H9 (cell line): Measurements from ENCODE around the gene PCF11. TPM values are rescaled to one million over a fixed set of nuclear protein-coding genes. Genes with fewer than 3 reads are reported as not detected.

Experiments
- DNase-seq: peaks from one replicate; pipeline ENCODE4 v3.0.0-alpha.2; 2017
- H2AFZ ChIP-seq: one replicate; pipeline ENCODE4 v1.6.1; 2013; ENCODE audit warnings: mild to moderate bottlenecking, low read length, control low read depth, moderate library complexity
- H2AK5ac ChIP-seq: 2 replicates; pipeline ENCODE4 v1.6.1; 2013; ENCODE audit warnings: low read length, control low read depth, mixed read lengths; ENCODE audit not compliant: insufficient read length
- H2BK120ac ChIP-seq: one replicate; pipeline ENCODE4 v1.6.1; 2013; ENCODE audit warnings: low read depth, mild to moderate bottlenecking, low read length, control low read depth, inconsistent platforms; ENCODE audit not compliant: poor library complexity, severe bottlenecking
- H2BK12ac ChIP-seq: 2 replicates; pipeline ENCODE4 v1.6.1; 2013; ENCODE audit warnings: low read length, control low read depth, mixed read lengths, low read depth; ENCODE audit not compliant: insufficient read length
- H2BK15ac ChIP-seq: 2 replicates; pipeline ENCODE4 v1.6.1; 2013; ENCODE audit warnings: low read depth, low read length, control low read depth
- H2BK20ac ChIP-seq: one replicate; pipeline ENCODE4 v1.6.1; 2013; ENCODE audit warnings: low read depth, mild to moderate bottlenecking, low read length, control low read depth, inconsistent platforms; ENCODE audit not compliant: poor library complexity, severe bottlenecking
- H2BK5ac ChIP-seq: 2 replicates; pipeline ENCODE4 v1.6.1; 2013; ENCODE audit warnings: low read length, control low read depth, mixed read lengths; ENCODE audit not compliant: insufficient read length
- H3K14ac ChIP-seq: 2 replicates; pipeline ENCODE4 v1.6.1; 2013; ENCODE audit warnings: low read length, control low read depth; ENCODE audit not compliant: insufficient read depth
- H3K18ac ChIP-seq: 2 replicates; pipeline ENCODE4 v1.6.1; 2013; ENCODE audit warnings: low read depth, mild to moderate bottlenecking, mixed read lengths, low read length, control low read depth; ENCODE audit not compliant: insufficient read length
- H3K23ac ChIP-seq: 2 replicates; pipeline ENCODE4 v1.6.1; 2013; ENCODE audit warnings: low read length, control low read depth, mixed read lengths, low read depth; ENCODE audit not compliant: insufficient read length
- H3K23me2 ChIP-seq: 2 replicates; pipeline ENCODE4 v1.6.1; 2013; ENCODE audit warnings: low read depth, mild to moderate bottlenecking, mixed read lengths, low read length, control low read depth; ENCODE audit not compliant: insufficient read length, poor library complexity, severe bottlenecking
- H3K27ac ChIP-seq: 2 replicates; pipeline ENCODE4 v1.5.1; 2013; ENCODE audit warnings: low read length, control low read depth, mixed read lengths, low read depth; ENCODE audit not compliant: insufficient read length
- H3K27me3 ChIP-seq: 2 replicates; pipeline ENCODE4 v1.6.1; 2013; ENCODE audit warnings: low read length, control low read depth, inconsistent platforms; ENCODE audit not compliant: insufficient read depth
- H3K4ac ChIP-seq: 2 replicates; pipeline ENCODE4 v1.6.1; 2013; ENCODE audit warnings: low read depth, mild to moderate bottlenecking, control low read depth, inconsistent platforms, low read length, moderate library complexity
- H3K4me1 ChIP-seq: 2 replicates; pipeline ENCODE4 v1.6.1; 2013; ENCODE audit warnings: low read length, control low read depth, inconsistent platforms; ENCODE audit not compliant: insufficient read depth
- H3K4me2 ChIP-seq: 2 replicates; pipeline ENCODE4 v1.6.1; 2013; ENCODE audit warnings: low read length, control low read depth, mixed read lengths; ENCODE audit not compliant: insufficient read length, insufficient read depth
- H3K56ac ChIP-seq: 2 replicates; pipeline ENCODE4 v1.6.1; 2013; ENCODE audit warnings: low read depth, mild to moderate bottlenecking, mixed read lengths, low read length, control low read depth; ENCODE audit not compliant: insufficient read length
- H3K79me1 ChIP-seq: 2 replicates; pipeline ENCODE4 v1.6.1; 2013; ENCODE audit warnings: low read depth, mild to moderate bottlenecking, moderate library complexity, low read length, control low read depth, inconsistent platforms; ENCODE audit not compliant: insufficient read depth, poor library complexity, severe bottlenecking
- H3K79me2 ChIP-seq: 2 replicates; pipeline ENCODE4 v1.6.1; 2013; ENCODE audit warnings: low read length, control low read depth, inconsistent platforms; ENCODE audit not compliant: insufficient read depth
- H3K9ac ChIP-seq: 2 replicates; pipeline ENCODE4 v1.6.1; 2013; ENCODE audit warnings: low read length, control low read depth, mixed read lengths; ENCODE audit not compliant: insufficient read length; ENCODE audit errors: extremely low read depth
- H3K9me3 ChIP-seq: one replicate; pipeline ENCODE4 v1.6.1; 2013; ENCODE audit warnings: low read depth, low read length, inconsistent platforms; ENCODE audit not compliant: control insufficient read depth
- H3T11ph ChIP-seq: one replicate; pipeline ENCODE4 v1.6.1; 2013; ENCODE audit warnings: mild to moderate bottlenecking, low read length, control low read depth, inconsistent platforms
- H4K20me1 ChIP-seq: one replicate; pipeline ENCODE4 v1.6.1; 2013; ENCODE audit not compliant: control insufficient read depth, insufficient read length, insufficient read depth
- H4K5ac ChIP-seq: 2 replicates; pipeline ENCODE4 v1.6.1; 2013; ENCODE audit warnings: low read depth, mild to moderate bottlenecking, mixed read lengths, low read length, control low read depth; ENCODE audit not compliant: insufficient read length
- H4K8ac ChIP-seq: replicated peaks from 2 replicates; pipeline ENCODE4 v1.6.1; 2013; ENCODE audit warnings: low read length, control low read depth, mixed read lengths, low read depth; ENCODE audit not compliant: insufficient read length
- H4K91ac ChIP-seq: 2 replicates; pipeline ENCODE4 v1.6.1; 2013; ENCODE audit warnings: low read depth, mild to moderate bottlenecking, moderate library complexity, mixed read lengths, low read length, control low read depth; ENCODE audit not compliant: insufficient read length
- H3K27ac Mint-ChIP-seq, 3 experiments: 2 replicates in 2 of 3; 3 replicates in 1 of 3; pipeline ENCODE4 v1.8.0; 2020 to 2021; ENCODE audit warnings: mixed read lengths in 3 of 3, mild to moderate bottlenecking in 1 of 3, moderate library complexity in 1 of 3
- H3K27me3 Mint-ChIP-seq: 2 replicates; pipeline ENCODE4 v1.8.0; 2021; ENCODE audit warnings: low read depth, mild to moderate bottlenecking, moderate library complexity, mixed read lengths
- H3K36me3 Mint-ChIP-seq, 3 experiments: 2 replicates in 2 of 3; 3 replicates in 1 of 3; pipeline ENCODE4 v1.8.0; 2020 to 2021; ENCODE audit warnings: low read depth in 3 of 3, mixed read lengths in 3 of 3; ENCODE audit not compliant: insufficient read depth in 1 of 3
- H3K4me1 Mint-ChIP-seq, 2 experiments: 2 replicates each; pipeline ENCODE4 v1.8.0; 2020; ENCODE audit warnings: mixed read lengths in 2 of 2
- H3K4me3 Mint-ChIP-seq, 2 experiments: 2 replicates in 1 of 2; 3 replicates in 1 of 2; pipeline ENCODE4 v1.8.0; 2020 to 2021; ENCODE audit warnings: mild to moderate bottlenecking in 2 of 2, mixed read lengths in 2 of 2, moderate library complexity in 1 of 2
- H3K9me3 Mint-ChIP-seq, 2 experiments: 2 replicates in 1 of 2; 3 replicates in 1 of 2; pipeline ENCODE4 v1.8.0; 2020; ENCODE audit warnings: mild to moderate bottlenecking in 2 of 2, mixed read lengths in 2 of 2, moderate library complexity in 1 of 2
- CTCF ChIP-seq: fragments of 200-600 bp; sonication (generic); conservative IDR thresholded peaks from 3 replicates; pipeline ENCODE4 v1.8.0; 2021; ENCODE audit warnings: antibody characterized with exemption, mild to moderate bottlenecking
- WGBS: extraction: QIAGEN DNeasy Blood & Tissue Kit; methylation state at CpG from one replicate; pipeline ENCODE4 v1.1.7; 2013; ENCODE audit warnings: missing lambda C conversion rate, low lambda C conversion rate, mixed read lengths; ENCODE audit not compliant: insufficient read length; ENCODE audit errors: extremely low coverage; 5-methylcytosine and 5-hydroxymethylcytosine counted together
- total RNA-seq: library from RNA; stranded (reverse); gene quantifications from 2 replicates; pipeline ENCODE4 v1.2.1, GENCODE V29; 2021

The PCF11 gene
- total RNA-seq, 1 experiment from 2014 or later = 50.9 TPM

GRCh38 chr11:83185767-83186166, 28.8 kb downstream of the PCF11 start:
- Histone ChIP-seq H2BK20ac (no peak overlapping the region), H3T11ph (no peak overlapping the region), H3K23me2 (no peaks in the 10 kb centered on the region), H3K4me1 (no peaks in the 10 kb centered on the region), H3K4ac (no peak overlapping the region), H2AK5ac (no peak overlapping the region), H4K91ac (no peak overlapping the region), H3K56ac (no peak overlapping the region), H4K20me1 (no peaks in the 10 kb centered on the region), H3K79me1 (no peaks in the 10 kb centered on the region), H3K9ac (no peak overlapping the region), H2BK12ac (no peak overlapping the region), H3K23ac (no peak overlapping the region), H2BK15ac (no peak overlapping the region), H3K18ac (no peak overlapping the region), H3K14ac (no peak overlapping the region), H3K4me2 (no peak overlapping the region), H3K27me3 (no peaks in the 10 kb centered on the region), H3K9me3 (no peaks in the 10 kb centered on the region), H2AFZ (no peak overlapping the region), H4K8ac (no peak overlapping the region), H4K5ac (no peak overlapping the region), H3K27ac (no peak overlapping the region), H2BK120ac (no peak overlapping the region), H3K79me2 (no peaks in the 10 kb centered on the region), H2BK5ac (no peak overlapping the region)
- TF ChIP-seq CTCF = no peak
- no peak overlapping the region for H3K4me3 Mint-ChIP-seq
- WGBS = no CpG with 5 or more reads among the region's 1 CpG
- DNase-seq = no peak
- H3K4me1 Mint-ChIP-seq = no peaks in the 10 kb centered on the region
- peaks cover 16 to 61% (median 50%) of the 10 kb centered on the region in 3 experiments; a peak in 6 of 7 replicates for H3K36me3 Mint-ChIP-seq
- H3K27me3 Mint-ChIP-seq = no peaks in the 10 kb centered on the region
- H3K27ac Mint-ChIP-seq = no peak overlapping the region
- H3K9me3 Mint-ChIP-seq = no peaks in the 10 kb centered on the region
